Upper lobe of right lung (tissue), 1 donor: ENCODE results near the gene LHX6. TPM values are rescaled to one million over a fixed set of nuclear protein-coding genes. Genes with fewer than 3 reads are reported as not detected.

Experiments used
- ATAC-seq: fragments of 200-7000 bp; cut with Tn5 transposase; one replicate; pipeline ENCODE4 v1.9.1; 2020; ENCODE audit warnings: mild to moderate bottlenecking, moderate library complexity
- DNase-seq: peaks from one replicate; pipeline ENCODE4 v3.0.0-alpha.2; 2020
- H3K27ac ChIP-seq: fragments of 200-600 bp; one replicate; pipeline ENCODE4 v1.8.0; 2022
- H3K27me3 ChIP-seq: fragments of 200-600 bp; one replicate; pipeline ENCODE4 v1.8.0; 2022; ENCODE audit warnings: mild to moderate bottlenecking
- H3K36me3 ChIP-seq: fragments of 200-600 bp; one replicate; pipeline ENCODE4 v1.8.0; 2022
- H3K4me1 ChIP-seq: fragments of 200-600 bp; one replicate; pipeline ENCODE4 v1.8.0; 2022
- H3K4me3 ChIP-seq: fragments of 200-600 bp; one replicate; pipeline ENCODE4 v1.8.0; 2022; ENCODE audit warnings: mild to moderate bottlenecking
- H3K9me3 ChIP-seq: fragments of 200-600 bp; one replicate; pipeline ENCODE4 v1.8.0; 2022
- intact Hi-C: fragments of 100-400 bp; cut with DNase I; formaldehyde crosslinking; loops from one replicate; pipeline ENCODE4 v1.11.0; 2022
- total RNA-seq: library from RNA; stranded (reverse); fragmentation: NEBNext Ultra II Directional; extraction: Animal tissue kit (Norgen Biotek cat#: 25700); gene quantifications from one replicate; pipeline ENCODE4 v1.2.1, GENCODE V29; 2021
- TF ChIP-seq, protein P1 (sequence below): fragments of 200-600 bp; IDR thresholded peaks from one replicate; pipeline ENCODE4 v1.8.0; 2022; ENCODE audit warnings: antibody characterized with exemption
- donor health status: DM: no; HTN: yes; CAD: no; lungs with severe emphysema.

Gene LHX6
- total RNA-seq, 1 donor from 2014 or later = 16.9 TPM

DNA sequence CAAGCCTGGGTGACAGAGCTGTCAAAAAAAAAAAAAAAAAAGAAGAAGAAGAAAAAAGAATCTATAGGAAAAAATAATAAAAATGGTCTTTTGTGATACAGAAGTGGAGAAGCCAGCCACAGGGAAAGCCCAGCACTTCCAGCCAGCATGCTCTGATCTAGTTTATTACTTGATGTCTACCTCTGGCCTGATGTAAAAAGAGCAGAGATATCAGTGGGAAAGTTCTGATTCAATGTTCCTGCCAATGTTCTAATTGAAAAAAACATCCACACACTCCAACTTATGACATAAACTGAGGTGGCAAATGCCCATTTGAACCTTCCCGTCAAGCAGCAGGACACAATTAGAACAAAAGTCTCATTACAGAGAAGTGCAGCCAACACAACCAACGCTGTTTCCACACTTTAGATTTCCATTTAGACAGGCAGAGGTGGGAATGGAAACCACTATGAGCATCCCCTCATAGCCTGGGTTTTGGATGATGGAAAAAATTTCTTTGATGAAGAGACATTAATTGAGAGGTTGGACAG is 30.2 kb upstream of the LHX6 start:
- Histone ChIP-seq H3K4me1 (peaks cover 27% of the 10 kb centered on the region), H3K9me3 (no peaks in the 10 kb centered on the region), H3K27me3 (no peaks in the 10 kb centered on the region), H3K27ac (no peak overlapping the region), H3K4me3 (no peak overlapping the region), H3K36me3 (peaks cover 56% of the 10 kb centered on the region)
- TF ChIP-seq, protein P1, sequence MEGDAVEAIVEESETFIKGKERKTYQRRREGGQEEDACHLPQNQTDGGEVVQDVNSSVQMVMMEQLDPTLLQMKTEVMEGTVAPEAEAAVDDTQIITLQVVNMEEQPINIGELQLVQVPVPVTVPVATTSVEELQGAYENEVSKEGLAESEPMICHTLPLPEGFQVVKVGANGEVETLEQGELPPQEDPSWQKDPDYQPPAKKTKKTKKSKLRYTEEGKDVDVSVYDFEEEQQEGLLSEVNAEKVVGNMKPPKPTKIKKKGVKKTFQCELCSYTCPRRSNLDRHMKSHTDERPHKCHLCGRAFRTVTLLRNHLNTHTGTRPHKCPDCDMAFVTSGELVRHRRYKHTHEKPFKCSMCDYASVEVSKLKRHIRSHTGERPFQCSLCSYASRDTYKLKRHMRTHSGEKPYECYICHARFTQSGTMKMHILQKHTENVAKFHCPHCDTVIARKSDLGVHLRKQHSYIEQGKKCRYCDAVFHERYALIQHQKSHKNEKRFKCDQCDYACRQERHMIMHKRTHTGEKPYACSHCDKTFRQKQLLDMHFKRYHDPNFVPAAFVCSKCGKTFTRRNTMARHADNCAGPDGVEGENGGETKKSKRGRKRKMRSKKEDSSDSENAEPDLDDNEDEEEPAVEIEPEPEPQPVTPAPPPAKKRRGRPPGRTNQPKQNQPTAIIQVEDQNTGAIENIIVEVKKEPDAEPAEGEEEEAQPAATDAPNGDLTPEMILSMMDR = no peak
- DNase-seq = no peak
- intact Hi-C loops = no loop called here
- no peak for ATAC-seq

DNA sequence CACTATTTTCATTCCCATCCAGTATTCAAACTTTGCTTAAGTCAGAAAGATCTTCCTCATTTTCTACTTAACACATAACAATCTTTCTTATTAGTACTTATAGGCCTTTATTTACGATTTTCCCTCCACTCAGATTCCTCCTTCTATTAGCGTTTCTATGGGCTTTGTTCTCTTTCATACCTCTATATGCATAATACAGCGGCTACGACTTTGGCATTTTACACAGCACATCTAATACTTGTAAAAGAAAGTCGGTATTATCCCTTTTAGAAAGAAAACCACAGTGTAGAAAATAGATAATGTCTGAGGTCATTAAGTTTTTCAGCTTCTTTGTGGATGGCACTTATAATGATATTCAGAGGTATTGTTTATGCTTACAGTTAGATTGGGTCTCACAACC is 27.4 kb upstream of the LHX6 start:
- H3K27me3 ChIP-seq = no peaks in the 10 kb centered on the region
- no peak overlapping the region for H3K4me3 ChIP-seq
- ATAC-seq = no peak
- H3K9me3 ChIP-seq = no peaks in the 10 kb centered on the region
- peaks cover 72% of the 10 kb centered on the region for H3K36me3 ChIP-seq
- TF ChIP-seq, protein P1 = no peak
- DNase-seq = no peak
- intact Hi-C loops = no loop called here
- peaks cover 5% of the 10 kb centered on the region for H3K4me1 ChIP-seq
- no peak overlapping the region for H3K27ac ChIP-seq

DNA sequence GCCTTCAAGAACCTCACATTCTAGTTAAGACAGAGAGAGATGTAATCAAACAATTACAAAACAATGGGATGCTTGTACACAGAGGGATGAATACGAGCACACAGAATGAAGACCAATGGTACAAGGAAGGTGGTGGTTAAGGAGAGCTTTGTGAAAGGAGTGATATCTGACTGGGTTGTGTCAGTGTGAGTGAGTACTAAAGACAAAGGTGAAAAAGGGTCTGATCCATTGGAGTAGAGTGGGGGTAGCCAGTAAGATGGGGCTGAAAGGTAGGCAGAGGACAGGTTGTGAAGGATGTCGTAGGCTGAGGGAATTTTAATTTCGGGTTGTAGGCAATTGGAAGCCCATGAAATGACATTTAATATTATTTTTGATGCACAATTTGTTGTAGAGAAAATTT is 26.0 kb upstream of the LHX6 start:
- no peaks in the 10 kb centered on the region for H3K27me3 ChIP-seq
- DNase-seq (no peak), ATAC-seq (no peak)
- no peak overlapping the region for H3K4me3 ChIP-seq
- TF ChIP-seq, protein P1 = no peak
- H3K36me3 ChIP-seq = peaks cover 72% of the 10 kb centered on the region
- no peaks in the 10 kb centered on the region for H3K4me1 ChIP-seq
- no peaks in the 10 kb centered on the region for H3K9me3 ChIP-seq
- no peak overlapping the region for H3K27ac ChIP-seq
- intact Hi-C loops = no loop called here

DNA sequence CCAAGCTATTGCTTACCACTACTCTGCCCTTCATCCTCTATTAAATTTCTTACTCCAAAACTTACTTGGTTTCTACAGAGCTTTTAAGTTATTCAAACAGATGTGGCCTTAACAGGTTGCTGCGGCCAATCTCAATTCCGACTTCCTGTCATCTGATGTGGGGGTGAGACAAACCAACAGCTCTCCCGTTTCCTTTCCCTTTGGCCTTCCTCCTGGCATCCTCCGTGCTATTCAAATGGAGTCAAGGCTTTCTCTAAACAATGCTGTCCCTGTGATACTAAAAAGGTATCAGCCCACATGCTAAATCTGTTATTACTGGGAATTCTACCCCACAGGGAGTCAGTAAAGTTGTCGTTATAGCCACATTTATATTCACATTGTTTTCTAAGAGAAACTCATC is 24.0 kb upstream of the LHX6 start:
- Histone ChIP-seq H3K4me3 (no peak overlapping the region), H3K27me3 (no peaks in the 10 kb centered on the region), H3K27ac (no peak overlapping the region), H3K36me3 (peaks cover 72% of the 10 kb centered on the region), H3K4me1 (no peaks in the 10 kb centered on the region), H3K9me3 (no peaks in the 10 kb centered on the region)
- ATAC-seq (no peak), DNase-seq (no peak)
- TF ChIP-seq, protein P1 = no peak
- intact Hi-C loops = no loop called here

DNA sequence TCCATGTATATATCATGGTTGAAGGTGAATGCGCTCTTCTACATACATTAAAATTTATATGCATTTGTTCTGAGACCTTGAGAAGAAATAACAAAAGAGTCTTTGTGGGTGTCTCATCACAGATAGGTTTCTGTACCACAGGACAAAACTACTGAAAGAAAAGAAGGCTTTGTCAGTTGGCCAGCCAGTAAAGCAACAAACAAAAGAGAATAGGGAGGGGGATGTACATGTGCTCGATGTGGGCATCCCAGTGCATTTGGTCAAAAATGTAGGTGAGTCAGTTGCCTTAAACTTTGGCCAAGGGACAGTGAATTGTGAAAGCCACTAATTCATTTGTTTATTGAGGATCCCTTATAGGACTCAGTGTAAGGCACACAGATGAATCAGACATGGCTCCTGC is 22.6 kb upstream of the LHX6 start:
- no peak for ATAC-seq
- Histone ChIP-seq H3K4me1 (no peaks in the 10 kb centered on the region), H3K27ac (no peak overlapping the region), H3K9me3 (no peaks in the 10 kb centered on the region), H3K27me3 (no peaks in the 10 kb centered on the region), H3K36me3 (peaks cover 82% of the 10 kb centered on the region), H3K4me3 (no peak overlapping the region)
- DNase-seq = no peak
- TF ChIP-seq, protein P1 = no peak
- intact Hi-C loops = no loop called here

DNA sequence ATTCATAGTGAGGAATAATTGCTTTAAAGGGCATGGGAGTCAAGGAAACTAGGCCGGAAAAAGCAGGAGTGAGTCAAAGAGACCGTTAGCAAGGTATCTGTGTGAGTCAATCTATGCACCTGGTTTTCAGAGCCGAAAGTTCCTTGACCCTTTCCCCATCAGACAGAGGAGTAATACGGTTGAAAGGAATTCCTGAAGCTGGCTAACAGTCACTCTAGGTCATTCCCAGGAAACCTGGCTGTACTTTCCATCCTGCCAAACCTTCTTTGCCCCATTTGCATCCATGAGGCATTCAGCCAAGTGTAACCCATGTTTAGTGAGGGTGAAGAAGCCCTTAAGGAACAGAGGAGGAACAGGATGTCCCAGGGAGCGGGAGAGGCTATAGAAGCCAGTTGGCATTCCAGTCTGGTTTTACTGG is 19.7 kb upstream of the LHX6 start:
- TF ChIP-seq, protein P1 = no peak
- H3K9me3 ChIP-seq = no peaks in the 10 kb centered on the region
- no peaks in the 10 kb centered on the region for H3K27me3 ChIP-seq
- intact Hi-C loops = no loop called here
- no peak overlapping the region for H3K4me3 ChIP-seq
- no peak overlapping the region for H3K27ac ChIP-seq
- no peaks in the 10 kb centered on the region for H3K4me1 ChIP-seq
- peaks cover 97% of the 10 kb centered on the region for H3K36me3 ChIP-seq
- no peak for ATAC-seq
- DNase-seq = no peak
